NCI-H2029 (cell line): ENCODE measurements around the gene MUC5AC.

Experiments
- DNase-seq: peaks from one replicate; lab custom pipeline; 2025; lab: John Stamatoyannopoulos, UW

The MUC5AC gene

GRCh38 chr11:1197431-1197885 is 39.7 kb downstream of the MUC5AC start:
- DNase-seq: no peak

- DNase-seq: no peak
These were observed 40.3 kb downstream of the MUC5AC start for GRCh38 chr11:1197886-1198560.

GRCh38 chr11:1198561-1199240 is 40.9 kb downstream of the MUC5AC start:
- no peak for DNase-seq

- DNase-seq: no peak
These were observed 41.5 kb downstream of the MUC5AC start for GRCh38 chr11:1199241-1199750.

GRCh38 chr11:1199751-1200610 is 42.2 kb downstream of the MUC5AC start:
- DNase-seq: peak; percentile 33

GRCh38 chr11:1200611-1201191 is 42.9 kb downstream of the MUC5AC start:
- no peak for DNase-seq

- DNase-seq: no peak
These were observed 43.8 kb downstream of the MUC5AC start for GRCh38 chr11:1201395-1202153.

GRCh38 chr11:1202154-1202775 is 44.5 kb downstream of the MUC5AC start:
- no peak for DNase-seq

- DNase-seq: no peak
These were observed 45.2 kb downstream of the MUC5AC start for GRCh38 chr11:1202776-1203504.

GRCh38 chr11:1203505-1204271 is 45.9 kb downstream of the MUC5AC start:
- no peak for DNase-seq

- no peak for DNase-seq
These were observed 46.8 kb downstream of the MUC5AC start for GRCh38 chr11:1204381-1205101.

GRCh38 chr11:1205121-1205986 is 47.6 kb downstream of the MUC5AC start:
- DNase-seq: no peak

GRCh38 chr11:1205987-1206331 is 48.2 kb downstream of the MUC5AC start:
- no peak for DNase-seq

GRCh38 chr11:1206391-1207271 is 48.9 kb downstream of the MUC5AC start:
- no peak for DNase-seq

- no peak for DNase-seq
These were observed 49.8 kb downstream of the MUC5AC start for GRCh38 chr11:1207401-1208143.

GRCh38 chr11:1208144-1208393 is 50.3 kb downstream of the MUC5AC start:
- no peak for DNase-seq
